Urinary bladder (tissue), 4 donors: Measurements from ENCODE around the gene OR5D18. TPM values are rescaled to one million over a fixed set of nuclear protein-coding genes. Genes with fewer than 3 reads are reported as not detected.
"Not testable (repeated sequence)": the region's sequence is repeated elsewhere in the genome, so short reads cannot be mapped to it uniquely, and the experiment has no call there.

ENCODE experiments used
- DNase-seq: peaks from one replicate; pipeline ENCODE4 v3.0.0-alpha.2; 2015; ENCODE audit errors: extremely low spot score
- H3K27ac ChIP-seq: one replicate; pipeline ENCODE4 v1.5.1; 2013; ENCODE audit warnings: low read depth, mild to moderate bottlenecking, moderate library complexity
- H3K36me3 ChIP-seq: one replicate; pipeline ENCODE4 v1.6.1; 2013; ENCODE audit warnings: mild to moderate bottlenecking, moderate library complexity; ENCODE audit not compliant: insufficient read depth
- H3K4me1 ChIP-seq: one replicate; pipeline ENCODE4 v1.6.1; 2013; ENCODE audit warnings: mild to moderate bottlenecking, moderate library complexity; ENCODE audit not compliant: insufficient read depth
- H3K4me3 ChIP-seq: one replicate; pipeline ENCODE4 v1.5.1; 2013; ENCODE audit warnings: low read depth, low read length
- WGBS: extraction: QIAGEN DNeasy Blood & Tissue Kit; methylation state at CpG from one replicate; pipeline ENCODE4 v1.1.7; 2013; 5-methylcytosine and 5-hydroxymethylcytosine counted together
- polyA plus RNA-seq: library from polyadenylated mRNA; stranded (reverse); fragments of 200-250 nt; gene quantifications from one replicate; pipeline ENCODE4 v1.2.3, GENCODE V29; 2013
- total RNA-seq: library from RNA; depleted of rRNA; stranded (reverse); fragments of >200 nt; gene quantifications from one replicate; pipeline ENCODE4 v1.2.3, GENCODE V29; 2014
- donor health status: healthy with polysubstance abuse.
- donor health status: healthy.

OR5D18 gene
- total RNA-seq = not detected
- polyA plus RNA-seq = not detected

GRCh38 chr11:55819330-55819729, at the start of gene OR5D18:
TSS of gene OR5D18 (plus strand) at chr11:55819630. CDS start at chr11:55819630, 0 bp downstream.
- 82% methylated on average over 5 of the region's 5 CpGs for WGBS
- Histone ChIP-seq H3K36me3 (no peaks in the 10 kb centered on the region), H3K4me1 (no peaks in the 10 kb centered on the region), H3K27ac (no peak within 1 kb of the TSS), H3K4me3 (no peak within 1 kb of the TSS)
- DNase-seq = no peak

- no peaks in the 10 kb centered on the region for H3K36me3 ChIP-seq
- H3K4me1 ChIP-seq = no peaks in the 10 kb centered on the region
- no peak within 1 kb of the TSS for H3K27ac ChIP-seq
- no peak for DNase-seq
- H3K4me3 ChIP-seq = no peak within 1 kb of the TSS
Observed at GRCh38 chr11:55773138-55773537, 46.3 kb upstream of the OR5D18 start, which contains the start of gene OR5D13. TSS of gene OR5D13 (plus strand) at chr11:55773438. CDS start at chr11:55773438, 0 bp downstream.

GRCh38 chr11:55791606-55792005, 27.8 kb upstream of the OR5D18 start:
- Histone ChIP-seq H3K4me1 (no peaks in the 10 kb centered on the region), H3K36me3 (no peaks in the 10 kb centered on the region), H3K27ac (no peak overlapping the region), H3K4me3 (no peak overlapping the region)
- peak; percentile 0 for DNase-seq
- 85% methylated on average over 1 of the region's 1 CpG for WGBS

- Histone ChIP-seq H3K4me1 (no peaks in the 10 kb centered on the region), H3K36me3 (no peaks in the 10 kb centered on the region), H3K4me3 (no peak overlapping the region), H3K27ac (no peak overlapping the region)
- 75% methylated on average over 2 of the region's 2 CpGs for WGBS
- no peak for DNase-seq
Observed at GRCh38 chr11:55793321-55793720, 26.1 kb upstream of the OR5D18 start.

GRCh38 chr11:55795256-55795655, 24.2 kb upstream of the OR5D18 start, which contains the start of gene OR5D14:
TSS of gene OR5D14 (plus strand) at chr11:55795556. CDS start at chr11:55795556, 0 bp downstream.
- no peak within 1 kb of the TSS for H3K4me3 ChIP-seq
- no peaks in the 10 kb centered on the region for H3K36me3 ChIP-seq
- no peaks in the 10 kb centered on the region for H3K4me1 ChIP-seq
- H3K27ac ChIP-seq = no peak within 1 kb of the TSS
- no peak for DNase-seq

GRCh38 chr11:55806248-55806647, 13.2 kb upstream of the OR5D18 start:
- no peak overlapping the region for H3K4me3 ChIP-seq
- no peaks in the 10 kb centered on the region for H3K4me1 ChIP-seq
- no peaks in the 10 kb centered on the region for H3K36me3 ChIP-seq
- 88% methylated on average over 1 of the region's 1 CpG for WGBS
- DNase-seq = no peak
- H3K27ac ChIP-seq = no peak overlapping the region

- no peak for DNase-seq
- WGBS = 77% methylated on average over 1 of the region's 1 CpG
Observed at GRCh38 chr11:55811067-55811466, 8.4 kb upstream of the OR5D18 start, which contains the start of gene OR5L1. TSS of gene OR5L1 (plus strand) at chr11:55811367. CDS start at chr11:55811467, 100 bp downstream.

GRCh38 chr11:55826919-55827318, 7.5 kb downstream of the OR5D18 start, which contains the start of gene OR5L2:
TSS of gene OR5L2 (plus strand) at chr11:55827219. CDS start at chr11:55827219, 0 bp downstream.
- no peaks in the 10 kb centered on the region for H3K4me1 ChIP-seq
- H3K4me3 ChIP-seq = no peak within 1 kb of the TSS
- no peak within 1 kb of the TSS for H3K27ac ChIP-seq
- no peak for DNase-seq
- H3K36me3 ChIP-seq = no peaks in the 10 kb centered on the region

More at GRCh38 chr11:55811067-55811466, 8.4 kb upstream of the OR5D18 start, which contains the start of gene OR5L1:
- Histone ChIP-seq H3K4me1 (no peaks in the 10 kb centered on the region), H3K36me3 (no peaks in the 10 kb centered on the region), H3K27ac (no peak within 1 kb of the TSS), H3K4me3 (no peak within 1 kb of the TSS)

- H3K36me3 ChIP-seq = no peaks in the 10 kb centered on the region
- no peaks in the 10 kb centered on the region for H3K4me1 ChIP-seq
- 25% methylated on average over 3 of the region's 3 CpGs for WGBS
- no peak within 1 kb of the TSS for H3K27ac ChIP-seq
- H3K4me3 ChIP-seq = no peak within 1 kb of the TSS
- DNase-seq = no peak
Observed at GRCh38 chr11:55838452-55838851, 19.0 kb downstream of the OR5D18 start, which contains the start of gene OR5D16. TSS of gene OR5D16 (plus strand) at chr11:55838752. CDS start at chr11:55838752, 0 bp downstream.

- Histone ChIP-seq H3K4me3 (no peak overlapping the region), H3K4me1 (no peaks in the 10 kb centered on the region), H3K36me3 (no peaks in the 10 kb centered on the region), H3K27ac (no peak overlapping the region)
- WGBS = 47% methylated on average over 2 of the region's 2 CpGs
- DNase-seq = no peak
Observed at GRCh38 chr11:55847453-55847852, 28.0 kb downstream of the OR5D18 start.

- Histone ChIP-seq H3K4me3 (no peak overlapping the region), H3K27ac (no peak overlapping the region), H3K36me3 (no peaks in the 10 kb centered on the region), H3K4me1 (no peaks in the 10 kb centered on the region)
- DNase-seq = no peak
Observed at GRCh38 chr11:55849037-55849436, 29.6 kb downstream of the OR5D18 start.

- H3K4me1 ChIP-seq = no peaks in the 10 kb centered on the region
- DNase-seq = no peak
- no peak overlapping the region for H3K27ac ChIP-seq
- 84% methylated on average over 1 of the region's 1 CpG for WGBS
- no peaks in the 10 kb centered on the region for H3K36me3 ChIP-seq
- H3K4me3 ChIP-seq = no peak overlapping the region
Observed at GRCh38 chr11:55852141-55852540, 32.7 kb downstream of the OR5D18 start.

- 16% methylated on average over 1 of the region's 1 CpG for WGBS
- Histone ChIP-seq H3K36me3 (no peaks in the 10 kb centered on the region), H3K27ac (no peak overlapping the region), H3K4me1 (no peaks in the 10 kb centered on the region), H3K4me3 (no peak overlapping the region)
- no peak for DNase-seq
Observed at GRCh38 chr11:55854704-55855103, 35.3 kb downstream of the OR5D18 start.

GRCh38 chr11:55867354-55867753, 47.9 kb downstream of the OR5D18 start:
- 85% methylated on average over 4 of the region's 4 CpGs for WGBS
- not testable (repeated sequence) for H3K27ac ChIP-seq, H3K4me1 ChIP-seq, H3K36me3 ChIP-seq, H3K4me3 ChIP-seq, DNase-seq
